OCI-LY1 (cell line): ENCODE data around the gene ANP32E.

Experiments
- H2AFZ ChIP-seq: fragments of 200-600 bp; sonication (generic), shearing (Covaris generic); 2 replicates; pipeline ENCODE4 v1.6.0; 2014; ENCODE audit warnings: antibody characterized with exemption, mild to moderate bottlenecking, low read length
- H3F3A ChIP-seq: fragments of 200-600 bp; sonication (generic), shearing (Covaris generic); 2 replicates; pipeline ENCODE4 v1.6.0; 2014; ENCODE audit warnings: mild to moderate bottlenecking, antibody characterized with exemption, low read length, moderate library complexity; ENCODE audit not compliant: insufficient read depth
- H3K27ac ChIP-seq: fragments of 200-600 bp; sonication (generic); 2 replicates; pipeline ENCODE4 v1.5.1; 2014; ENCODE audit warnings: low read length, mixed run types, mild to moderate bottlenecking, low read depth; ENCODE audit not compliant: poor library complexity, severe bottlenecking
- H3K27me3 ChIP-seq: fragments of 200-600 bp; sonication (generic); 2 replicates; pipeline ENCODE4 v1.6.0; 2014; ENCODE audit warnings: antibody characterized with exemption, mild to moderate bottlenecking, low read length, moderate library complexity; ENCODE audit not compliant: insufficient read depth
- H3K36me3 ChIP-seq: fragments of 200-600 bp; sonication (generic); 2 replicates; pipeline ENCODE4 v1.6.1; 2014; ENCODE audit warnings: mild to moderate bottlenecking, antibody characterized with exemption, low read length, moderate library complexity, mixed read lengths; ENCODE audit not compliant: insufficient read depth
- H3K4me1 ChIP-seq: fragments of 200-600 bp; sonication (generic); 2 replicates; pipeline ENCODE4 v1.5.1; 2014; ENCODE audit warnings: mild to moderate bottlenecking, low read length, moderate library complexity; ENCODE audit not compliant: insufficient read depth, severe bottlenecking
- H3K4me2 ChIP-seq: fragments of 200-600 bp; sonication (generic), shearing (Covaris generic); 2 replicates; pipeline ENCODE4 v1.6.1; 2014; ENCODE audit warnings: low read length
- H3K4me3 ChIP-seq: fragments of 200-600 bp; sonication (generic); 2 replicates; pipeline ENCODE4 v1.5.1; 2014; ENCODE audit warnings: low read length, low read depth, mild to moderate bottlenecking, mixed read lengths; ENCODE audit not compliant: poor library complexity, severe bottlenecking
- H3K79me2 ChIP-seq: fragments of 200-600 bp; shearing (Covaris generic); 2 replicates; pipeline ENCODE4 v1.6.1; 2016; ENCODE audit warnings: mixed run types, low read length, mixed read lengths; ENCODE audit not compliant: insufficient read depth
- H3K9ac ChIP-seq: fragments of 200-600 bp; sonication (generic), shearing (Covaris generic); 2 replicates; pipeline ENCODE4 v1.6.1; 2014; ENCODE audit warnings: mild to moderate bottlenecking, low read length, mixed read lengths
- H3K9me2 ChIP-seq: fragments of 200-600 bp; sonication (generic), shearing (Covaris generic); 2 replicates; pipeline ENCODE4 v1.6.1; 2014; ENCODE audit warnings: low read depth, mild to moderate bottlenecking, low read length, mixed read lengths
- H3K9me3 ChIP-seq: fragments of 200-600 bp; shearing (Covaris generic); 2 replicates; pipeline ENCODE4 v1.6.1; 2014; ENCODE audit warnings: low read length, mixed read lengths
- H4K20me1 ChIP-seq: fragments of 200-600 bp; sonication (generic), shearing (Covaris generic); 2 replicates; pipeline ENCODE4 v1.6.0; 2016; ENCODE audit warnings: mild to moderate bottlenecking, low read length; ENCODE audit not compliant: insufficient read depth
- EZH2 ChIP-seq: fragments of 200-600 bp; sonication (generic), shearing (Covaris generic); IDR thresholded peaks from 2 replicates; pipeline ENCODE4 v1.8.0; 2017; ENCODE audit warnings: borderline replicate concordance, mixed run types, mild to moderate bottlenecking, antibody characterized with exemption, low read length, moderate library complexity, mixed read lengths
- TF ChIP-seq, protein P1 (sequence below): fragments of 200-600 bp; sonication (generic), shearing (Covaris generic); IDR thresholded peaks from 2 replicates; pipeline ENCODE4 v1.5.1; 2017; ENCODE audit warnings: mild to moderate bottlenecking, antibody characterized with exemption, low read length, moderate library complexity, mixed read lengths

The ANP32E gene

DNA sequence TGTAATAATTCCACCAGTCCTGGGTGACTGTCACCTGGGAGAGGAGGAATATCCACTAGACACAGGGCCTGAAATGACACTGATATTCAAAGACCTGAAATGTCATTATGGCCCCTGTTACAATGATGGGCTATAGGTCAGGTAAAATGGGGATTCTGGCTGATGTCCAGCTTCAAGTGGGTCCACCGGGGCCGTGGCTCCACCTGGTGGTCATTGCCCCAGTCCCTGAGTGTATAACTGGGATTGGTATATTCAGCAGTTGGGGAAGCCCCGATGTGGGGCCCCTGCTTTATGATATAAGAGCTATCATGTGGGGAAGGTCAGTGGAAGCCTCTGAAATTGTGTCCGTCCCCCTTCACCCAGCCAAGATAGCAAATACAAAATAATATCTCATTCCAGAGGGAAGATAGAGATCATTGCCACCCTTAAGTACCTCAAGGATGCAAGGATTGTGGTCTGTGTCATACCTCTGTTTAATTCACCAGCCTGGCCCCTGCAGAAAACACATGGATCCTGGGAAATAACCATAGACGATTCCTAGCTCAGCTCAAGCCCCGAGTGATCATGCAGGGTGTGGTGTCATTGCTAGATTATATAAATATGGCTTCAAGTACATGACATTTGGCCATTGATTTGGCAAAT lies 66.8 kb downstream of the ANP32E start:
- Histone ChIP-seq H3K27ac (no peak overlapping the region), H3F3A (no peaks in the 10 kb centered on the region), H3K9ac (no peak overlapping the region), H3K79me2 (no peaks in the 10 kb centered on the region), H3K4me3 (no peak overlapping the region), H2AFZ (no peak overlapping the region), H4K20me1 (no peaks in the 10 kb centered on the region), H3K27me3 (no peaks in the 10 kb centered on the region), H3K4me2 (no peak overlapping the region), H3K9me3 (no peaks in the 10 kb centered on the region), H3K9me2 (no peaks in the 10 kb centered on the region), H3K36me3 (no peaks in the 10 kb centered on the region), H3K4me1 (peaks cover 11% of the 10 kb centered on the region)
- TF ChIP-seq, protein P1, sequence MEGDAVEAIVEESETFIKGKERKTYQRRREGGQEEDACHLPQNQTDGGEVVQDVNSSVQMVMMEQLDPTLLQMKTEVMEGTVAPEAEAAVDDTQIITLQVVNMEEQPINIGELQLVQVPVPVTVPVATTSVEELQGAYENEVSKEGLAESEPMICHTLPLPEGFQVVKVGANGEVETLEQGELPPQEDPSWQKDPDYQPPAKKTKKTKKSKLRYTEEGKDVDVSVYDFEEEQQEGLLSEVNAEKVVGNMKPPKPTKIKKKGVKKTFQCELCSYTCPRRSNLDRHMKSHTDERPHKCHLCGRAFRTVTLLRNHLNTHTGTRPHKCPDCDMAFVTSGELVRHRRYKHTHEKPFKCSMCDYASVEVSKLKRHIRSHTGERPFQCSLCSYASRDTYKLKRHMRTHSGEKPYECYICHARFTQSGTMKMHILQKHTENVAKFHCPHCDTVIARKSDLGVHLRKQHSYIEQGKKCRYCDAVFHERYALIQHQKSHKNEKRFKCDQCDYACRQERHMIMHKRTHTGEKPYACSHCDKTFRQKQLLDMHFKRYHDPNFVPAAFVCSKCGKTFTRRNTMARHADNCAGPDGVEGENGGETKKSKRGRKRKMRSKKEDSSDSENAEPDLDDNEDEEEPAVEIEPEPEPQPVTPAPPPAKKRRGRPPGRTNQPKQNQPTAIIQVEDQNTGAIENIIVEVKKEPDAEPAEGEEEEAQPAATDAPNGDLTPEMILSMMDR, result peak; percentile 73
- no peak for TF ChIP-seq EZH2
